SH-SY5Y (cell line): Measurements from ENCODE around the gene EIF4G3.

Source experiments
- GATA2 ChIP-seq: IDR thresholded peaks from 2 replicates; pipeline ENCODE4 v1.6.1; 2011; ENCODE audit warnings: mild to moderate bottlenecking, low read depth, low read length
- GATA3 ChIP-seq: IDR thresholded peaks from 2 replicates; pipeline ENCODE4 v1.6.1; 2011; ENCODE audit warnings: low read depth, mild to moderate bottlenecking, low read length, moderate library complexity

The EIF4G3 gene

DNA sequence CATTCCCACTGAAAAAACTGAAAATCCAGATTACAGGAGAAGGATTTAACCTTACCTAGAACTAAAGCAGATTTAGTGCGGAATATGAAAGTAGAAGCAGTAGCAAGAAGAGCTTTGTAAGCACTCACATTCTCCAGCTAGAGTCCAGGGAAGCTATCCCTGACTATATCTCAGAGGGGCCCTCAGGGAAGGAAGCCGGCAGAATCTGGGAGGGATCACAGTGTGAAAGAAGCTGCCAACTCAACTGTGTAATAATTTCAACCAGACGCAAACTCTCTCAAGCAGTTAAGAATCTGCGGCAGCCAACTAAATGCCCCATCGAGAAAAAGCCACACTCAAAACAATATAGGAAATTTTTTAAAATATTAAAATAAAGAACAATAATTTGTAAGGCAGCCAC is 163.8 kb downstream of the EIF4G3 start:
- no peak; the same call in 1 of the 2 replicates for TF ChIP-seq GATA2
- TF ChIP-seq GATA3 = no peak

- TF ChIP-seq GATA3 (no peak), GATA2 (no peak)
Observed at GRCh38 chr1:21007876-21008275, 168.8 kb downstream of the EIF4G3 start.

GRCh38 chr1:21005466-21006239 is 171.0 kb downstream of the EIF4G3 start:
- TF ChIP-seq GATA3 = no peak
- no peak for TF ChIP-seq GATA2

DNA sequence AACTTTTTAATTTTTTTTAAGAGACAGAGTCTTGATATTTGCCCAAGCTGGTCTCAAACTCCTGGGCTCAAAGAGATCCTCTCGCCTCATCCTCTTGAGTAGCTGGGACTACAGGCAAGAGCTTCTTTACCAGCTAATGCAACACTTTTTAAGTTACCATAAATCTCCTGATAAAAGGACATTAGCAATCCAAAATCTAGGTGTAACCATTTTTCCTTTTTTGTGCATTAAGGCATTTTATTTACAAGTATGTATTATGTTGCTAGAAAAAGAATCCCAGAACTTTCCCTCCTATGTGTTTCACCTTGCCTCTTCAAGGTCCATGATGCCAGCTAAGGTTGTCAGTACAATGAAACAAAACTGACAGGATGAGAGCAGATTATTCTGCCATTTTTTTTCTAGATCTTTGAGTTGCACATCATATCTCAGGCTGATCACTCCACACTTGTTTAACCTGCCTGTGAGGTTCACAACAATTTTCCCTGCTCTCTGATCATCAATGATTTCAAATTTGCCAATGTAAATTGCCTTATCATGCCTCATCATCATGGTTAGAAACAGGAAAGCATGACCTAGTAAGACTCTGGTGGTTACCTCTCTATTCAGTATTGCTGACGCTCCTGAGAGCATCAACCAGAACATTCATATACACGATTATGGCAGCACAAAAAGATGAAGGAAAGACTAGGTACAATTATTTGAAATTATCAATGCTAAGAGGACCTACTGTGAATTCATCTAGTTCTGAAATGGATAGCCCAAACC is 173.2 kb downstream of the EIF4G3 start:
- TF ChIP-seq GATA3 (no peak), GATA2 (no peak)

- TF ChIP-seq GATA2 = no peak
- no peak for TF ChIP-seq GATA3
Observed at GRCh38 chr1:21001042-21001441, 175.7 kb downstream of the EIF4G3 start.

- no peak for TF ChIP-seq GATA3
- no peak for TF ChIP-seq GATA2
Observed at GRCh38 chr1:21000245-21000594, 176.5 kb downstream of the EIF4G3 start.

- TF ChIP-seq GATA3 (no peak), GATA2 (no peak)
Observed at GRCh38 chr1:20999525-21000244, 177.0 kb downstream of the EIF4G3 start.

DNA sequence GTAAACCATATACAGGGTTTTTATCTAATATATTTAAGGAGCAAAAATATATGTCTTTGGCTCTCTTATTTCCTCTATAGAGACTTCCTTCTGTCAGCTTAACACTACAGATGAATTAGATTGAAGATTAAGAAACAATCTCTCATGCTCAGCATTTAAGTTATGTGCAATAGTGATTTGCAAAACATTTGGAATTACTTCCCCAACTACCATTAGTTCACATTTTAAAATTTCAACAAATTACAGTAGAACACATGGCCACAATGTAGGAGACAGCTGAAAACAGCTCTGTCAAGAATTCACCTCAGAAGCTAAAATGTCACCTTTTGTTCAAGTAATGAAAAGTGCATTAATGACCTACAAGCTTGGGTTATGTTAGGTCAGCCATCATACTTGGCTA is 177.9 kb downstream of the EIF4G3 start:
- TF ChIP-seq GATA2 (no peak), GATA3 (no peak)

DNA sequence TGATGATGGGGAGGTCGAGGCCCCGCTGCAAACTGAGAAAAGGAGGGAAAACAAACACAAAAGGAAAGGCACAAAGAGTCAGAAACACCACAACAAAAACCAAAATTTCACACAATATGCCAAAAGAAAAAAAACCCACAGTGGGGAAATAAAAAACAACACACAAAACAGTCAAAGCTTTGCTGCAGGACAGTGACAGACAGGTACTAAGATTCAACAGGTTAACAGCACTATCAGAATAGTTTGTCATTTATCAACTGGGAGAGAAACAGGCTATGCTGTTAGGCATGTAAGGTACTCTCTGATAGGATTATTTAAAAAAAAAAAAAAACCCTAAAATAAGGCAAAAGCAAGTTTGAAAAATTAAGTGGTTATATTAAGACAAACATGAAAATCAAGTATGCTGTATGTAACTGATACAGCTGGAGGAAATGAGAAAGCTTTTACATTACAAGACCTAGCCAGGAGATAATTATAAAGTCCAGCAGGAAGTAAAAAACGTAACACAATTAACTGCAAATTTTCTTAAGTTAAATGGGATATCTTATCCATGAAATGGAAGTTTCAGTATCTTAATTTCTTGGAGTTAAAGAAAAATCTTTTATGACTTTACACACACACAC is 179.0 kb downstream of the EIF4G3 start:
- no peak for TF ChIP-seq GATA3
- TF ChIP-seq GATA2 = no peak

DNA sequence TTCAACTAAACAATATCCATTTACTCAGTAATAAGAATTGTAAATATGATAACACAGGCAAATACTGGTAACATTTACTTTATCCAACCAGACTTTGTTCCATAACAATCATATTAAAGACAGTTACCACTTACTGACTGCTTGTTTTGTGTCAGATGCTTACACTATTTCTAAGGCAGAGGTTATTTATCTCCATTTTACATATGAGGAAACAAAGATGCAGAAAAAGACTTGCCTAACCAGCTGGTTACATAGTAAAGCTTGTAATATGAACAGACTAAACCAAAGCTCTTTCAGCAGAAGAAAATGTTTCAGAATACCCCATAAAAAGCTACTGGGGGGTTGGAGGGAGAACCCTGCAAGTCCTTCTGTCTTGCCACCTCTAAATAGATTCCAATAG is 180.1 kb downstream of the EIF4G3 start:
- no peak for TF ChIP-seq GATA3
- no peak for TF ChIP-seq GATA2

DNA sequence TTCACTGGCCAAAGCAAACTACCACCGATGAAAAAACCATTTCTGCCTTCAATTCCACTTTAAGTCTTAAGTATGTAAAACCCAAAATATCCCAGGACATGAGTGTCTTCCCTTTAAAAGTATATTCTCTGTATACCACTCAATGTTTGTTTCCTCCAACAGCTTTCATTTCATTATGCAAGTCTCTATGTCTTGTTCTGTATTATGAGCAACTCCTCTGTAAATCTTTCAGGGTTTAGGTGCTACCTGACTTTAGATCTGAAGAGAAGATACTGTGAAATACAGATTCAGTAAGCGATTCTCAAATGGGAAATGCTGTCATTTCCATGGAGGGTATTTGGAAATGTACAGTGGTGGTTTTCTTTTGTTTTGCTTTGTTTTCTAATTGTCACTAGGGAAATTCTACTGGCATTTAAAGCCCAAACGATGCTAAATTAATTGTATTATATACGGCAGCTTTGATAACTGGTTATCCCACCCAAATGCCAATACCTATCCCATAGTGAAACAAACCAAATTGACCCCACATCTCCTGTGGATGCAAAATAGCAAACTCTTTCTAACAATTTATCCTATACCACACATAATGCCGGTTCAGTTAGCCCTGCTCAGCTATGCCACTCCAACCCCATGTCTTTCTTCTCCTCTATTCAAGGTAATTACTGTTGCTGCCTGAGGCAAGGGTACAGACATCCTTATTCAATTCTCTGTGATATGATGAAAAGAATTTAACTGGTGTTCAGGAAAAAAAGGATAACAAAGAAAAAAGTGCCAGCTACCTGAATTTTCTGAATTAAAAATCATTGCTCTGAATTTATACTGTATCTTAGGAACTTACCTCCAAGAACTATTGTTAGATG is 182.8 kb downstream of the EIF4G3 start:
- TF ChIP-seq GATA3 (no peak), GATA2 (no peak)

DNA sequence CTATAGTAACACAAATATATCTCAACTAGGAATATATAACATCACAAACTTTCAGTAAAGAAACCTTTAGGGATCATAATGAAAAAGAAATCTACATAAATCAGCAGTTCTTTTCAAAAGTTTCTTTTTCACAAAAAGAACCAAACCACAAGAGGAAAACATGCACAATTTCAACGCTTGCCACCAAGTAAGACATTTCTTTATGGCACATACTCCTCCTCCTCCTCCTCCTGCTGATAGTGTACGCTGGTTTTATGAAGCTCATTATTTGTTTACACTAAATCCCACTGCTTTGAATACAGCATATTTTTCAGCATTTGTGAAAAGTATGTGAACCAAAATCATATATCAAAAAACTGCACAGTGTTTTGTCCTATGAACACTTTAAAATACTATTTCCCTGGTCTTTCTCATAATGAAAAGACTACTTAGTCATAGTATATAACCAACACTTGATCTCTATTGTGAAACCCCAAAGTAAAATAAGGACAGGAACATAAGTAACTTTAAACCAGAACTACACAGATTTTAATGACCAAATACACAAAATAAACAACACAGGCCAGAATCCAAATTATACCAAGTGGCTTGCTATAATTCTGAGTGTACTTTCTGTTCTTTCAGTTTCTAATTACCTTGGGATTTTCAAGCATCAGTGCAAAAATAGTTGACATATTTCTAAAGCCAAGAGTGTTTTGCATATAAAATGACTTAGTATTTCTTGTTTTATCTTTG is 184.2 kb downstream of the EIF4G3 start:
- TF ChIP-seq GATA2 (no peak), GATA3 (no peak)

DNA sequence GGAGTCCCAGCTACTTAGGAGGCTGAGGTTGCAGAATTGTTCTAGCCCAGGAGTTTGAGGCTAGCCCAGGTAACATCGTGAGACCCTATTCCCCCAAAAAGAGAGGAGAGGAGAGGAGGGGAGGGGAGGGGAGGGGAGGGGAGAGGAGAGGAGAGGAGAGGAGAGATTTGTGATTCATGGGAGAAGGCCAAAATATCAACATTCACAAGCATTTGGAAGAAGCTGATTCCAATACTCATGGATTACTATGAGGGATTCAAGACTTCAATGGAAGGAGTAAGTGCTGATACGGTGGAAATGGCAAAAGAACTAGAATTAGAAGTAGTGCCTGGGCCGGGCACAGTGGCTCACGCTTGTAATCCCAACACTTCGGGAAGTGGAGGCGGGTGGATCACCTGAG is 187.8 kb downstream of the EIF4G3 start:
- TF ChIP-seq GATA2 (no peak), GATA3 (no peak)
